ENCODE measurements around the gene TMEM181.

DNA sequence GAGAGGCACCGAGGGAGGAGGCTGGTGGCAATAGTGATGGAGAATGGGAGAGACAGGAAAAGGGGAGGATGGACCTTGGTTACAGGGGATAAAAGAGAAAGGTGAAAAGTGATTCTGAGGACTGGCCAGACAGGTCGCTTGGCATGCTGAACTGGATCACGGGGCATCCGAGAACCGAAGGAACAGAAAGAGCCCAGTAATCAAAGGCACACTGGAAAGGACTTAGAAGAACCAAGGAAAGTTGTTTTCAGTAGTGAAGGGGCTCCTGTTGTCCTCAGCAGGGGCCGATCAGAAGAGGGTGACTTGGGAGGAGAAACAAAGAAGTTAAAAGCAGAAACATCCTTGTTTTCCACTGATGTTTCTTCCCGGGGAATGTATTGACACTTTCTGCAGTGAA lies 108.8 kb downstream of the TMEM181 start:
- TF ChIP-seq, protein P1, sequence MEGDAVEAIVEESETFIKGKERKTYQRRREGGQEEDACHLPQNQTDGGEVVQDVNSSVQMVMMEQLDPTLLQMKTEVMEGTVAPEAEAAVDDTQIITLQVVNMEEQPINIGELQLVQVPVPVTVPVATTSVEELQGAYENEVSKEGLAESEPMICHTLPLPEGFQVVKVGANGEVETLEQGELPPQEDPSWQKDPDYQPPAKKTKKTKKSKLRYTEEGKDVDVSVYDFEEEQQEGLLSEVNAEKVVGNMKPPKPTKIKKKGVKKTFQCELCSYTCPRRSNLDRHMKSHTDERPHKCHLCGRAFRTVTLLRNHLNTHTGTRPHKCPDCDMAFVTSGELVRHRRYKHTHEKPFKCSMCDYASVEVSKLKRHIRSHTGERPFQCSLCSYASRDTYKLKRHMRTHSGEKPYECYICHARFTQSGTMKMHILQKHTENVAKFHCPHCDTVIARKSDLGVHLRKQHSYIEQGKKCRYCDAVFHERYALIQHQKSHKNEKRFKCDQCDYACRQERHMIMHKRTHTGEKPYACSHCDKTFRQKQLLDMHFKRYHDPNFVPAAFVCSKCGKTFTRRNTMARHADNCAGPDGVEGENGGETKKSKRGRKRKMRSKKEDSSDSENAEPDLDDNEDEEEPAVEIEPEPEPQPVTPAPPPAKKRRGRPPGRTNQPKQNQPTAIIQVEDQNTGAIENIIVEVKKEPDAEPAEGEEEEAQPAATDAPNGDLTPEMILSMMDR (IDR thresholded peaks at IDR 0.05): no peak
- TF ChIP-seq POLR2A (IDR thresholded peaks at IDR 0.05; ENCODE audit: low read depth): no peak
- TF ChIP-seq POLR2AphosphoS5 (IDR thresholded peaks at IDR 0.05): no peak

Measured in esophagus muscularis mucosa (tissue), 3 donors.